ENCODE measurements around the gene FKBP6. TPM values are rescaled to one million over a fixed set of nuclear protein-coding genes. Genes with fewer than 3 reads are reported as not detected.
"Not testable (repeated sequence)": the region's sequence is repeated elsewhere in the genome, so short reads cannot be mapped to it uniquely, and the experiment has no call there.

FKBP6 gene
- total RNA-seq, 5 donors from 2014 or later (not counting 1 experiment from before 2014, with no cell fraction given): not detected

DNA sequence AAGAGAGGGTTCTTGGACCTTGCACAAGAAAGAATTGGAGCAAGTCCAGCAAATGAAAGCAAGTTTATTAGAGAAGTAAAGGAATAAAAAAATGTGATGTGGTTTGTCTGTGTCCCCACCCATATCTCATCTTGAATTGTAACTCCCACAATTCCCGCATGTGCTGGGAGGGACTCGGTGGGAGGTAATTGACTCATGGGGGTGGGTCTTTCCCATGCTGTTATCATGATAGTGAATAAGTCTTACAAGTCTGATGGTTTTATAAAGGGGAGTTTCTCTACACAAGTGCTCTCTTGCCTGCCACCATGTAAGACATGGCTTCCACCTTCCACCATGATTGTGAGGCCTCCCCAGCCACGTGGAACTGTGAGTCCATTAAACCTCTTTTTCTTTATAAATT, 66.5 kb downstream of the FKBP6 start:
- Histone ChIP-seq H3K4me1 (ENCODE audit: control insufficient read depth in 1 of 2, extremely low read depth in 1 of 2, insufficient read depth in 2 of 2, low read length in 2 of 2) (peaks cover 0 to 5% of the 10 kb centered on the region in 2 experiments), H3K36me3 (ENCODE audit: control insufficient read depth in 2 of 2, extremely low read depth in 1 of 2, insufficient read depth in 1 of 2, low read length in 1 of 2) (no peaks in the 10 kb centered on the region), H3K9me3 (no peaks in the 10 kb centered on the region), H3K27me3 (replicated peaks in 1 of 2; ENCODE audit: control insufficient read depth in 2 of 2, extremely low read depth in 1 of 2, insufficient read depth in 2 of 2, low read length in 1 of 2) (peaks cover 0 to 29% of the 10 kb centered on the region in 2 experiments), H3K4me3 (ENCODE audit: control insufficient read depth in 1 of 2, extremely low read depth in 1 of 2, low read length in 1 of 2) (no peak overlapping the region), H3K27ac (ENCODE audit: low read length) (no peak overlapping the region)
- peaks cover 4 to 28% of the 10 kb centered on the region in 2 donors for H3K27me3 Mint-ChIP-seq
- WGBS (ENCODE audit: insufficient coverage): no CpG with 5 or more reads among the region's 3 CpGs
- peaks cover 0 to 7% (median 4%) of the 10 kb centered on the region in 3 donors for H3K9me3 Mint-ChIP-seq
- H3K4me3 Mint-ChIP-seq: no peak overlapping the region
- H3K4me1 Mint-ChIP-seq: peaks cover 0 to 1% (median 0%) of the 10 kb centered on the region in 3 donors
- ATAC-seq (replicated peaks in 1 of 4) (no peak), DNase-seq (no peak)
- ChIA-PET CTCF (no interaction called here), POLR2A (no interaction called here)
- H3K36me3 Mint-ChIP-seq: no peaks in the 10 kb centered on the region
- no peak overlapping the region for H3K27ac Mint-ChIP-seq

DNA sequence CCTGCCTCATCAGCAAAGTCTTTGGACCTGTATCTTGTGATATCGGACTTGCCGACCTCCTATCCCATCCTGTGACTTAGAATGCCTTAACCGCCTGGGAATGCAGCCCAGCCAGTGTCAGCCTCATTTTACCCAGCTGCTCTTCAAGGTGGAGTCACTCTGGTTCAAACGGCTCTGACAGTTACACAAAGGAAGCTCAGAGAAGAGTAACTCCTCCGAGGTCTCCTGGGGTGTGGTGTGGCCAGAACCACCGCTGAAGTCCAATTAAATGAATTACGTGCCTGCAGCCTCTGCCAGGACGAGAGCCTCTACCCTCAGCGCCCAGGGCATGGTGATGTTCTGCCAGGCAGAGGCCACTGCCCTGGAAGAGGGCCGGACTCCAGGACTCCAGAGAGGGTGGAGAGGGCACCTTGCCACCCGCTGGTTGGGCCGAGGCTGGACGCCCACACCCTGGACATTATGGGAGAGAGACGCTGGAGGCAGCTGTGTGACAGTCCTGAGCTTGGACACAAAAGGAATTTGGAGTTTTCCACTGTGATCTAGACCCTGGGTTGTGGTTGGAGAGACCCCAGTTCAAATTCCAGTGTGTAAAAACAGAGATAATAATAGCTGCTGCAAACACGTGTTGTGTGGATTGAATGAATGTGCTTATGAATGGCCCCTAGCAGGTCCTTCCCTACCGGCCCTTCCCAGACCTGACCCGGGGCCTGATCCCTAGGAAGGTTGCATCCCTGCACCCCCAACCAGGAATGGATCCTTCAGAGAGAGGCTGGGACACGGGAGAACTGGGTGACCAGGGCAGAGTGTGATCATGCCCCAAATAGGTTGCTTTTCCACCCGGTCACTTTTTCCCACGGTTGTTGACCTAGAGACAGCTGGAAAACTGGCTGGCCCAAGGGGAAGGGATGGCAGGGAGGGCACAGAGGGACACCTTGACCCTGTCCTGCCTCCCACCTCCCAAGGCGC, 67.9 kb downstream of the FKBP6 start:
- ATAC-seq (replicated peaks in 1 of 4) (no peak), DNase-seq (no peak)
- Histone ChIP-seq H3K36me3 (ENCODE audit: control insufficient read depth in 2 of 2, extremely low read depth in 1 of 2, insufficient read depth in 1 of 2, low read length in 1 of 2) (no peaks in the 10 kb centered on the region), H3K9me3 (no peaks in the 10 kb centered on the region), H3K4me3 (ENCODE audit: control insufficient read depth in 1 of 2, extremely low read depth in 1 of 2, low read length in 1 of 2) (no peak overlapping the region), H3K27ac (ENCODE audit: low read length) (no peak overlapping the region), H3K27me3 (replicated peaks in 1 of 2; ENCODE audit: control insufficient read depth in 2 of 2, extremely low read depth in 1 of 2, insufficient read depth in 2 of 2, low read length in 1 of 2) (peaks cover 0 to 29% of the 10 kb centered on the region in 2 experiments), H3K4me1 (ENCODE audit: control insufficient read depth in 1 of 2, extremely low read depth in 1 of 2, insufficient read depth in 2 of 2, low read length in 2 of 2) (peaks cover 0 to 7% of the 10 kb centered on the region in 2 experiments)
- Mint-ChIP-seq H3K36me3 (no peaks in the 10 kb centered on the region), H3K27ac (no peak overlapping the region), H3K4me1 (peaks cover 0 to 1% (median 0%) of the 10 kb centered on the region in 3 donors), H3K9me3 (no peaks in the 10 kb centered on the region), H3K4me3 (no peak overlapping the region), H3K27me3 (peaks cover 4 to 29% of the 10 kb centered on the region in 2 donors)
- POLR2A ChIA-PET: interaction anchor here in 1 of 2 donors (0.6 kb wide), 1 partner anchor 10 kb away, joined by 3 read pairs; no protein-coding TSS in a partner anchor
- 85% methylated on average over 17 of the region's 21 CpGs for WGBS (ENCODE audit: insufficient coverage)
- CTCF ChIA-PET: no interaction called here

DNA sequence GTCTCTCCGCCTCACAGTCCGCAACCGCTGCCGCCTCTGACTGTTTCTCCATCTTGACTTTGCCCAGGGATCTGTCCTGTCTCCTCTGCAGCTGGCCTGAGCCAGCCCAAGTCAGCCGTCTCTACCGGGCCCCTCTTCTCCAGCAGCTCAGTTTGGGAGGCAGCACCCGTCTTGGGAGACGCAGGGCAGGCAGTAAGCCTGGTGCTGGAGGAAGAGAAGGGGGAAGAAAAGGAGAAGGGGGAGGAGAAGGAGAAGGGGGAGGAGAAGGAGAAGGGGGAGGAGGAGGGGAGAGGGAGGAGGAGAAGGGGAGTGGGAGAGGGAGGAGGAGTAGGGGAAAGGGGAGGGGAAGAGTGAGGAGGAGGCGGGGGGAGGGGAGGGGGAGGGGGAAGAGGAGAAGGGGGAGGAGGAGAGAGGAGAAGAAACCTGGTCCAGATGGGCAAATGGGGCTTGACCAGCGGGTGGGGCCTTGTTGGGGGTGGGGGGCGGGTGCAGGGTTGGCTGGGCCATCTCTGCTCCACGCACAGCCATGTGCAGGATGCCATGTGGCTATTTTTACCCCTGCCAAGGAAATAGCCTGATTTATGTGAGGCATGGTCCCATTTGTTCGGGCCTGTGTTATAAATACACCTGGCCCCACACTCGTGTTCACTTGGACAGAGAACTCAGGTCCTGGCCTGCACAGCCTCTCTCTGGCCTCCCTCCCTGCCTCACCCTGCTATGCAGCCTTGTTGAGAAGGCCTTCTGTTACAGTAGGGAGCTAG, 69.7 kb downstream of the FKBP6 start:
- H3K4me1 Mint-ChIP-seq: peaks cover 0 to 1% (median 0%) of the 10 kb centered on the region in 3 donors
- no peak for ATAC-seq (replicated peaks in 1 of 4)
- no peaks in the 10 kb centered on the region for H3K9me3 ChIP-seq
- H3K4me3 ChIP-seq (ENCODE audit: control insufficient read depth in 1 of 2, extremely low read depth in 1 of 2, low read length in 1 of 2): no peak overlapping the region
- no peaks in the 10 kb centered on the region for H3K9me3 Mint-ChIP-seq
- H3K27me3 Mint-ChIP-seq: peaks cover 4 to 29% of the 10 kb centered on the region in 2 donors
- 61% methylated on average over 11 of the region's 14 CpGs for WGBS (ENCODE audit: insufficient coverage)
- H3K4me3 Mint-ChIP-seq: no peak overlapping the region
- H3K36me3 ChIP-seq (ENCODE audit: control insufficient read depth in 2 of 2, extremely low read depth in 1 of 2, insufficient read depth in 1 of 2, low read length in 1 of 2): no peaks in the 10 kb centered on the region
- H3K4me1 ChIP-seq (ENCODE audit: control insufficient read depth in 1 of 2, extremely low read depth in 1 of 2, insufficient read depth in 2 of 2, low read length in 2 of 2): peaks cover 0 to 7% of the 10 kb centered on the region in 2 experiments
- POLR2A ChIA-PET: no interaction called here
- no peak for DNase-seq
- peaks cover 0 to 27% of the 10 kb centered on the region in 2 experiments for H3K27me3 ChIP-seq (replicated peaks in 1 of 2; ENCODE audit: control insufficient read depth in 2 of 2, extremely low read depth in 1 of 2, insufficient read depth in 2 of 2, low read length in 1 of 2)
- H3K27ac Mint-ChIP-seq: no peak overlapping the region
- no peaks in the 10 kb centered on the region for H3K36me3 Mint-ChIP-seq
- H3K27ac ChIP-seq (ENCODE audit: low read length): no peak overlapping the region
- CTCF ChIA-PET: no interaction called here

DNA sequence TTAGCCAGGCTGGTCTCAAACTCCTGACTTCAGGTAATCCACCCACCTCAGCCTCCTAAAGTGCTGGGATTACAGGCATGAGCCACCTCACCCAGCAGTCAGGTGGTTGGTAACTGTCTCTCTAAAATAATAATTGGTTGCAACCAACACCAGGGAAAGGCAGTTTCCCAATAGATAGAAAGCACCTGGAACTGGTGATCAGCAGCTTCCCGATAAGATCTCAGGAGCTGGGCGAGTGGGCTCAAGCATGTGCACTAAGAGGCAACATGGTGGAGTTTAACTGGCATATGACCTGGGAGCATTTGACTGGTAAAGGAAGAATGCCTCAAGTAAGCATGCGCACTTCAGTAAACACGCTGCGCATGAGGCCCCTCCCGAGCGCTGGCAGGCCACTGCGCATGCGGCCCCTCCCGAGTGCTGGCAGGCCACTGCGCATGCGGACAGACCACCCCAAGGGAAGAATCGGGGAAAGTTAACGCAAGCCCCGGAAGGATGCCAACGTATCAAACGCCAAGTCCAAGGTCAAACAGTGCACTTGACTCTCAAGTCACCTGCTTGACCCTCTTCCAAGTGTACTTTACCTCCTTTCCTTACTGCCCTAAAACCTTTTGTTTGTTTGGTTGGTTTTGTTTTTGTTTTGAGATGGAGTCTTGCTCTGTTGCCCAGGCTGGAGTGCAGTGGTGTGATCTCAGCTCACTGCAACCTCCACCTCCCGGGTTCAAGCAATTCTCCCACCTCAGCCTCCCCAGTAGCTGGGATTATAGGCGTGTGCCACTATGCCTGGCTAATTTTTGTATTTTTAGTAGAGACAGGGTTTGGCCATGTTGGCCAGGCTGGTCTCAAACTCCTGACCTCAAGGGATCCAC, 71.5 kb downstream of the FKBP6 start:
- DNase-seq (peak; percentile 2 to 70 (median 44)), ATAC-seq (replicated peaks in 1 of 4) (peak; percentile 52 to 69 (median 60))
- H3K4me1 ChIP-seq (ENCODE audit: control insufficient read depth in 1 of 2, extremely low read depth in 1 of 2, insufficient read depth in 2 of 2, low read length in 2 of 2); H3K4me1 Mint-ChIP-seq; H3K36me3 ChIP-seq (ENCODE audit: control insufficient read depth in 2 of 2, extremely low read depth in 1 of 2, insufficient read depth in 1 of 2, low read length in 1 of 2); H3K9me3 Mint-ChIP-seq; H3K36me3 Mint-ChIP-seq; CTCF ChIA-PET; H3K9me3 ChIP-seq; H3K27ac ChIP-seq (ENCODE audit: low read length); POLR2A ChIA-PET: not testable (repeated sequence)
- whole genome bisulfite sequencing (ENCODE audit: insufficient coverage): 77% methylated on average over 14 of the region's 19 CpGs
- Mint-ChIP-seq H3K27ac (peak overlapping the region in 1 of 2 donors; percentile 44), H3K27me3 (peaks cover 4 to 22% of the 10 kb centered on the region in 2 donors), H3K4me3 (peak overlapping the region in 2 of 3 donors; percentile 44 to 56)
- Histone ChIP-seq H3K27me3 (replicated peaks in 1 of 2; ENCODE audit: control insufficient read depth in 2 of 2, extremely low read depth in 1 of 2, insufficient read depth in 2 of 2, low read length in 1 of 2) (peaks cover 0 to 21% of the 10 kb centered on the region in 2 experiments), H3K4me3 (ENCODE audit: control insufficient read depth in 1 of 2, extremely low read depth in 1 of 2, low read length in 1 of 2) (peak overlapping the region in 1 of 2 donors; percentile 15)

DNA sequence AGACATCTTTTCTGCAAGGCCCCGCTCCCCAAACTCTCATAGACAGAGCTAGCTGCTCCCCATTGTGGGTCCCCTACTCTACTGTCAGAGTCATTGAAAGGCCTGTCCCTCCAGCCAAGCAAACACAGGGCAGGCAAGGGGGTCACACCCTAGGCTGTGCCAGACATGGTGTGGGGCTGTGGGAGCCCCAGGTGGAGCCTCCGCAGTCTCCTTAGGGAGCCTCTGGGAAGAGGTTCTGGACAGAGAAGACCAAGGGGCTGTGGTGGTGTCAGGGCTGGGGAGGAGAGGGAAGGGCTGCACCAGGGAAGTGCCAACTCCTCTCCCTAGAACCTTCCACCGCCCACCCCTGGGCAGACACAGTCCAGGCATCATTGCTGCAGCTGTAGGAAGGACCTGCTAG, 76.9 kb downstream of the FKBP6 start:
- POLR2A ChIA-PET: not testable (repeated sequence)

More for the DNA sequence above, 76.9 kb downstream of the FKBP6 start:
- CTCF ChIA-PET; DNase-seq; H3K4me1 ChIP-seq (ENCODE audit: control insufficient read depth in 1 of 2, extremely low read depth in 1 of 2, insufficient read depth in 2 of 2, low read length in 2 of 2); H3K4me3 ChIP-seq (ENCODE audit: control insufficient read depth in 1 of 2, extremely low read depth in 1 of 2, low read length in 1 of 2); H3K4me1 Mint-ChIP-seq; ATAC-seq (replicated peaks in 1 of 4); H3K27ac Mint-ChIP-seq; H3K36me3 Mint-ChIP-seq; H3K9me3 ChIP-seq; H3K9me3 Mint-ChIP-seq; H3K4me3 Mint-ChIP-seq; H3K27ac ChIP-seq (ENCODE audit: low read length); H3K27me3 ChIP-seq (replicated peaks in 1 of 2; ENCODE audit: control insufficient read depth in 2 of 2, extremely low read depth in 1 of 2, insufficient read depth in 2 of 2, low read length in 1 of 2); H3K36me3 ChIP-seq (ENCODE audit: control insufficient read depth in 2 of 2, extremely low read depth in 1 of 2, insufficient read depth in 1 of 2, low read length in 1 of 2); H3K27me3 Mint-ChIP-seq: not testable (repeated sequence)
- 100% methylated on average over 1 of the region's 3 CpGs for WGBS (ENCODE audit: insufficient coverage)
